ENCODE data around the gene CFAP206. TPM values are rescaled to one million over a fixed set of nuclear protein-coding genes. Genes with fewer than 3 reads are reported as not detected.
A peak's percentile ranks its signal among the peaks of the same experiment; 100 is the strongest.
"Not testable (repeated sequence)": the region's sequence is repeated elsewhere in the genome, so short reads cannot be mapped to it uniquely, and the experiment has no call there.

CFAP206 gene
- total RNA-seq, 1 experiment from 2014 or later, result not detected

DNA sequence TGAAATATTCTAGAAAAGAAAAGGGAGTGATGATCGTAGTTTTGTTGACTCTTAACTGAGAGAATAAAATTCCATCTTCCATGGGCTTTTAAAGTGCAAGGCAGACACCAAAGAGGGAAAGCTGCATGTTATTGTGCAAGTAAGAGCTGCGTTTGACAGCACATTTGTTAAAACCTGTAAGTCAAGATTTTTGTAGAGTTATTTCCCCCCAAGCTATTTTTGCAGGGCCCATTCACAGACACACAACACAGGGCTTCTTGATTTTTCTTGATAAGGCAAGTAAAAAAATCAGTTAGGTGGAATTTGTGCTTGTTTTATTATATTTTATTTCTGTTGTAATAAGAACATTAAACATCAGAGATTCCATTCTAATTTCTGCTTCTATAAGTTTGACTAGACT lies 13.8 kb downstream of the CFAP206 start:
- no peak for DNase-seq (ENCODE audit: low spot score)

DNA sequence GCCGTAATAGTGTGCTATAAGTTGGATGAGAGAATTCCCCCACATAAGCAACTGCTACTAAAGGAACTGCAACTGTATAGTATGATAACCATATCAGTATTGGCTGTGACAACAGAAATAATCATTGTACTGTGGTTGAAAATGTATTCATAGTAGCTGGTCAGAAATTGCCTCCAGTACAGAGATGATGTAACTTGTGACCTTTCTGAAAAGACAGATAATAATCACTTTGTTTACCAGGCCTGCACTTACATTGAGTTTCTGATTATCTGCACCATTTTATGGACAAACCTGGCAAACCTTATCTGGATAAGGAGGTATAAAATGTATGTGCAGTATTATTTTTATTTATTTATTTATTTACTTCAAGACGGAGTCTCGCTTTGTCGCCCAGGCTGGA lies 19.0 kb downstream of the CFAP206 start:
- DNase-seq (ENCODE audit: low spot score), result no peak

DNA sequence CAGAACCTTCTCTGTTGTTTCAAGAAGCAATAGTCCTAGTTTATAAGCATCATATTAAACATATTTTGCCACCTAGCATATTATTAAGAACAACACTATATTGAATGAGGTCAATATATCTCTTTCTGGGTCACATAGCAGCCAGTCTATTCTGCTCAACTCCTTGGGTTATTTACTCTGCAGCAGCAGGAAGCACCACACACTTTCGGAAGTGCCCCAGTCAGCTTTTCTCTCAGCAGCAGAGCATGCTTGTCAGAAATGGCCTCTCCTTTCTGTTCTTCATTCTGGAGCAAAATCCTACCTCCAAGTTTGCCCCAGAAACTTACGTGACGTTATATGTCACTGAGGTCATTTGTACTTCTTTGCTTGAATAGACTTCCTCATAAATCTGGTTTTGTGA lies 22.7 kb downstream of the CFAP206 start:
- DNase-seq (ENCODE audit: low spot score), result no peak

DNA sequence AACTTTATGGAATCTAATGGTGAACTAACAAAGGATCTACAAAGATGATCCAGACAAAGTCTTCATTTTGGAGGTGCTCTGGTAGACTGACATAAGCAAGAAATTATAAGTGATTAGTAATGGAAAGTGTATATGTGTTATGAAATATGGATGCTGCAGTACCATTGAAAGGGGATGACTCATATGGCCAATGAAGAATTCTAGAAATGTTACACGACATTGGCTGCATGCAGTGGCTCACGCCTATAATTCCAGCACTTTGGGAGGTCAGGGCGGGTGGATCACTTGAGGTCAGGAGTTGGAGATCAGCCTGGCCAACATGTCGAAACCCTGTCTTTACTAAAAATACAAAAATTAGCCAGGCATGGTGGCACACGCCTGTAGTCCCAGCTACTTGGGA lies 23.5 kb downstream of the CFAP206 start:
- no peak for DNase-seq (ENCODE audit: low spot score)

DNA sequence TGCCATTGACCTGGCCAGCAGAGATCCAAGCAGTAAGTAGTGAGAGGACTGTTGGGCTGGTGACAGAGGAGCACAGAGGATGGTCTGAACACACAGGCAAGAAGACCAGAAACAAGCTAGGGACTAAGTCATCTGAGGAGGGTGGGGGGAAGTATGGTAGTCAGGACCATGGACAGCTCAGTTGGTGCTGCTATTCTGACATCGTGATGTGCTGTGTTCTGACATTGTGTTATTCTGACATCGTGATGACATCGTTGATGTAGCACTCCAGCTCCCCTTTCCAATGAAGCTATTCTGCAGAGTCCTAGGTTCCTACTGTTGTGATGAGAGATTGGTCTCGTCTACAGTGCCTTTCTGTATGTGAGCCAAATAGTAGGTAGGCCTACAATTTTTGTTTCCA lies 28.7 kb downstream of the CFAP206 start:
- peak; percentile 73 for DNase-seq (ENCODE audit: low spot score)

DNA sequence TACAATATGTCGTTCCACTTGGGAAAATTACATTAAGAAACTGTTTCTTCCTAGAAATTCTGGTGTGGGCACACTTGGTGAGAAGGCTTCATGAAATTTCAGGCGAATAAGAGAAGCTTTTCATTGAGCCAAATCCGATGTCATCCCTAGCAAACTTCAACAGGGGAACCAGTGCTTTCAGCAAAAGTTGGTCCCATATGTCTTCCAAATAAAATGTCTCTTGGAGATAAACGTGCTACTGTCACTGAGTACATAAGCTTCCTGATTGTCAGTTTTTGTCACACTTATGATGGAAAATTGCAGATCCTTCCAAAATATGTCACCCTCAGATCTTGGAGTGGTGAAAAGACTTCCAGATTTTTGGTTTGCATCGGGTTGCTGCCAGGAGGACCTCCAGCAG lies 33.9 kb downstream of the CFAP206 start:
- DNase-seq (ENCODE audit: low spot score), result no peak

DNA sequence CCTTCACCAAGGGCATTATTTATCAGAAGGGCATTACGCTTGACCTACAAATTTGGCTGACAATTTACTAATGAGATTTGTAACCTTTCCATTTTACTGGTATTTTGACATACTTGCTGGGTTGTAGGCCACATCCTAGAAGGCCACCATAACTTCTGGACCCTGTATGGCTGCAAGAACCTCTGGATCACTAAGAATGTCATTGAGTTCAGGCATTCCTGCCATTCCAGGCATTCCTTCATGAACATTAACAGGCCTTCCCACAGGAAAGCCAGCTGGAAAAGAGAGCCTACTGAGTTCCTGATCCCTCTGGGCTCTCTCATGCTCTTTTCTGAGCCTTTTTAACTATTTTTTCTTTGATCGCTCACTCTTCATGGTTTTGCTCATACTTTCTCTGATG lies 36.6 kb downstream of the CFAP206 start:
- DNase-seq (ENCODE audit: low spot score), result no peak

DNA sequence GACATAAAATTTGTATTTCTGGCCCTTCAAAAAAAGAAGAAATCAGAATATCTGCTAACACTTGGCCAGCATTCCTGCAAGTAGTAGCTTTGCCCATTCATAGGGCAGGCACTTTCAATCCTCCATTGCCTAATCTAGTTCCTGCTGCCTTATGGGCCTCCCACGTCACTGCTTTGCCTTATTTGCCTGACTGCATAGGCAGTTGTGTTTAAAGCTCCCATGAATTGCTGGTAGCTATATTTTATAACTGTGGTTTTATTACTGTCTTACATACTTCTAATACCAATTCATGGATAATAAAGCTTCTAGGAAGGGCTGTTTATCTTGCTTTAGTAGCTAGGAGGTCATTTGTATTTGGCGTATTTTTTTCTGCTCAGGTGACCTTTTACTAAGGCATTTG lies 57.3 kb downstream of the CFAP206 start:
- no peak for DNase-seq (ENCODE audit: low spot score)

DNA sequence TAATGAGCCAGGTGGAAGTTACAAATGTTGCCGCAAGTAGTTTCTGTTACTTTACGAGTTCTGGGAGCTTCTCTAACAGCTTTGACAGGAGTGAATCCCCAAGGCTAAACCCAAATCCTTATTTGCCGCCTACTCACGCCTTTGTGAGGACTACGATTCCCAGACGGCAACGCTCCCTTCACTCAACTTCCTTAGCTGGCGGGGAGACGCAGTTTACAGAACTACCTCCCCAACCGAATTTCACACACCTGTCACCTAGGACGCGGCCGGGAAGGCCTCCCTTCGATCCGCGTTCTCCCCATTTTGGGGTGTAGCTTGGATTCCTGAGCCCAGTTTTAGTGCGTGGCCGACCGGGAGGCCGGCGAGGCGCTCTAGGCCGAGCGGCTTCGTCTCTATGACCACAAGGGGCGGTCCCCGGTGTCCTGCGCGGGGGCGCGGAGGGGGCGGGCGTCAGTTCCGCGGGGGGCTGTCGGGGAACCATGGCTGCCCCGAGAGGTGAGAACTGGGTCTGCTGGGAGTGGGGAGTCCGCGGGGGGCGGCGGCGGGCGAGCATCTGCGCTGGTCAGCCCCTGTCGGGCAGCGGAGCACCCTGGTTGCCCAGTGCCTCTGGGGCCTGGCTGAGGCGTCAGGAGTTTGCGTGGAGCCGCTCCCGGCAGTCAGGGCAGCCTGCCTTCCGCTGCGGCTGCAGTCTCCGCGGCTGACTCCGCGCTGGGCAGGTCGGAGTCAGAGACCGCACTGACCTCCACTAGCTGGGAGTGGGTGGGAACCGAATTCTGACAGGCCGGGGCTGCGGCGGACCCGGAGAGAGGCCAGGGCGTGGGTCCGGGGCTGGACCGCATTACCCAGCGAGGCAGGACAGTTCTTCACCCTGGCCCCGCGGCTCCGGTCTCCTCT lies 65.0 kb downstream of the CFAP206 start, which contains the start of gene SLC35A1:
SLC35A1 (plus strand) TSS at position 450 of the 894 bp plus-strand sequence; CDS start at position 480, 30 bp downstream.
- DNase-seq (ENCODE audit: low spot score), result peak; percentile 84

DNA sequence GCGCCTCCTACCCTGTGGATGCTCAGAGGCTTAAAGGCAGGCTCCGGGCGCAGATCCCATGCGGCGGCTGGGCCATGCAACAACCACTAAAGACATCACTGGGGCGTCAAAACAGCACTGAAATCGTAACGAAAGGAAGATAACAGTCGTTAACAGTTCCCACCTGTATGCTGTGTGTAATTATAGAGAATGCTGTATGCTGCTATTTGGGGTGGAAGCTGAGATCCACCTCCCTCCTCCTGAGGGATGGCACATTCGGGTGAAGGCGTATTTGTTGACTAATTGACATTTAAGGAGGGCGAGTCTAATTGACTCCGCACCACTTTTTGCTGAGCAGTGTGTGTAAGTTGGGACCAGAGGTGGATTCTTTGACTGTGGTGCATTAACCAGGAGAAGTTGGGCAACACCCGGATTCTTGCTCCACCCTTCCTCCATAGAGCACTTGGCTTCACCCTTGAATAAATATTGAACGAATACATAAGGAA lies 65.7 kb downstream of the CFAP206 start:
- peak; percentile 83 for DNase-seq (ENCODE audit: low spot score)

DNA sequence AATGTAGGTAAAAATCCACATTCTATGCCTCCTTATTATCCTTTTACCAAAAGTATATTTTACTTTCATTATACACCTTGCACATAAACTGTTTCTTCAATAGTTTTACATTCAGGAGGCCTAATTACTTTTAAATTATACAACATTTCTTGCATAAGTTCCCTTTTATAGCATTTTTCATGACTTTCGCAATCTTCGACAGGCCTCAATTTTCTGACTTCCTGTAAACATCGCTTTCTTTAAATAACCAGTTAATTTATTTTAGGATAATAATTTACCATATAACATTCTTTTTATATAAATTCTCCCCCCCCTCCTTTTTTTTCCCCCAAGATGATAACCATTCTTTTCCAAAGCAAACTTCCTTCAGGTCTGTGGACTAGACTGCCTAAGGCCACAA lies 74.2 kb downstream of the CFAP206 start:
- DNase-seq (ENCODE audit: low spot score), result no peak

DNA sequence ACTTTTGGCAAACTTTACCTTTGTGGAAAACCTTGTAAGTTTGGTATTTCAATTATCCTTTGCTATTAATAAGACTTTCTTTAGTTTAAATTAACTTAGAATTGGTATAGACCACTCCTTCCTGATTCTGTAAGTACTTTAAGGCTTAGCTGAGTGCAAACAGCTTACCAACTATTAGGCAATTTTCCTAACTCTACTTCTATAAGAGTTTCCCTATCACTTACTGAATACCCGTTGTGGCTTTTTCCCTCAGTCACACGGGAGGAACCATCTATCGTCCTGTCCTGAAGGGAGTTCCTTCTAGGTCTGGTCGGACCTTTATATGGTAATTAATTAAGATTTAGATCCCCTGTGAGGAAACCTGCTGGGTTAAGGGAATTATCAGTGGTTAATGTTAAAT lies 74.6 kb downstream of the CFAP206 start:
- no peak for DNase-seq (ENCODE audit: low spot score)

DNA sequence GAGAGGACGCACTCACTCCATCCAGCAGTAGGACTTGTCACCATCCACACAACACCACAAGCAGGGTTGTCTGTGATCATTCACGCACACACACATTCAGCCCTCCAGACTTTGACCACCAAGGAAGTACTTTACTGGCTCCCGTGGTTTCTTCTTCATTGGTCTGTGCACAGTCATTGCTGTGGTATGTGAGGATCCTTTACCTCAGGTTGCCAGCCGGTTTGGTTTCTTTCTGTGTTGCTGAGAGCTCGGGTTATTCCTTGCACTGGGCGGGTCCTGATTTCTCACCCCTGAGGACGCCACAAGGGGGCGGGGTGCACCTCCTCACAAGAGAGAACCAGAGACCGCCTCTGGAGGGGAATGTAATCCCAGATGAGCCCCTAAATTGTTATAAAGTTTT lies 76.2 kb downstream of the CFAP206 start:
- DNase-seq (ENCODE audit: low spot score), result peak; percentile 16

DNA sequence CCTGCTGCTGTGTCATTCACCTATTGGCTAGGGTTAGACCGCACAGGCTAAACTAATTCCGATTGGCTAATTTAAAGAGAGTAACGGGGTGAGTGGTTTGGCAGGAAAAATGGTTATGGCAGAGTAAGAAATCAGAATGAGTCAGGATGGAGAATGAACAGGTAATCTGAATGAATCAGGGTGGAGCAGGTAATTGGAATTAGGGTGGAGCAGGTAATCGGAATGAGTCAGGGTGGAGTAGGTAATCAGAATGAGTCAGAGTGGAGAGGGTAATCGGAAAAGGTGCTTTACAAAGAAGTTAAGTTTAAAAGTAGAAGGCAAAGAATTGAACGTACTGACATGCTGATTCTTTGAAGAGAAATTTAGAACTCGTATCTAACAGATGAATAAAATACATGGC lies 76.7 kb downstream of the CFAP206 start:
- peak; percentile 41 for DNase-seq (ENCODE audit: low spot score)

DNA sequence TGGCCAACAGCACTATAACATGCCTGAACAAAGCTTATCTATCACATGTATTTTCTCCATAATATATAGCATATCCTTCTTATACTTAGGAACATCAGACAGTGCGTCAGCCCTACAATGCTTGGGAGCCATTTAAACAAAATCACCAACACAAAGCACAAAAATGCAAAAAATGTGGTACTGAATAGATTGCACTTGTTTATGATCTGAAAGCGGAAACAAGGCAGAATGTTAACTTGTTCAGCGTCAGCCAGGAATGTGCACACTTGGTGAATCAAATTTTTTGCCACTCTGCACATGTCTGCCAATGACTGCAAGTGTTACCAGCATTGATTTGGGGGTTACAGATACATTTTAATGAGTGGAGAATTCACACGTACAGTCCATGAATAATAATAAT lies 79.8 kb downstream of the CFAP206 start:
- no peak for DNase-seq (ENCODE audit: low spot score)

DNA sequence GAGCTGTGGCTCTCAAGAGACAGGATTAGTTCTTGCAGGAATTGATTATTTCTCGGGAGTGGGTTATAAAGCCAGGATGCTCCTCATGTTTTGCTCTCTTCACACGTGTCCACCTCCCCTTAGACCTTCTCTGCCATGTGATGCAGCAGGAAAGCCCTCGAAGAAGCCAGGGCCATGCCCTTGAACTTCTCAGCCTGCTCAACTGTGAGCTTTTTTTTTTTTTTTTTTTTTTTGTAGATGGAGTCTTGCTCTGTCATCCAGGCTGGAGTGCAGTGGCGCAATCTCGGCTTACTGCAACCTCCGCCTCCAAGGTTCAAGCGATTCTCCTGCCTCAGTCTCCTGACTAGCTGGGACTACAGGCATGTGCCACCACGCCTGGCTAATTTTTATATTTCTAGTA lies 81.6 kb downstream of the CFAP206 start:
- DNase-seq (ENCODE audit: low spot score), result not testable (repeated sequence)

DNA sequence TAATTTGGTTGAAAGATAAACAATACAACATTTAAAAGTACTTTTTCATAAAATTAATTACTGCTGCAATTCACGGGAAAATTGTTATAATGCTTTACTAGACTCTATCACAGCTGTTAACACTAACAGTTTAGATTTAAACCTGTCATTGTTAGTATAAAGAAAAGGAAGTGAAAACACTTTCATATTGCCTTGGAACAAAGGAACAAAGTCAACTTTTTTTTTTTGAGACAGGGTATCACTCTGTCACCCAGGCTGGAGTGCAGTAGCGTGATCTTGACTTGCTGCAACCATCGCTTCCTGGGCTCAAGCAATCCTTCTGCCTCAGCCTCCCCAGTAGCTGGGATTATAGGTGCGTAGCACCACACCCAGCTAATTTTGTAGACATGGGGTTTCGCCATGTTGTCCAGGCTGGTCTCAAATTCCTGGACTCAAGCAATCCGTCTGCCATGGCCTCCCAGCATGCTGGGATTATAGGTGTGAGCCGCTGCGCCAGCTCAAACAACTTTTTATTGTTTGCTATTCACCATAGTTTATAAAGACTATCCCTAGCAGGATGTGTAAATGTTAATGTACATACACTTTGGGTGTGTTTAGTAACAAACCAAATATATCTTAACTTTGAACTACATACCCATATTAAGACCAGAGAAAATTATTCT lies 87.1 kb downstream of the CFAP206 start:
- no peak for DNase-seq (ENCODE audit: low spot score)

DNA sequence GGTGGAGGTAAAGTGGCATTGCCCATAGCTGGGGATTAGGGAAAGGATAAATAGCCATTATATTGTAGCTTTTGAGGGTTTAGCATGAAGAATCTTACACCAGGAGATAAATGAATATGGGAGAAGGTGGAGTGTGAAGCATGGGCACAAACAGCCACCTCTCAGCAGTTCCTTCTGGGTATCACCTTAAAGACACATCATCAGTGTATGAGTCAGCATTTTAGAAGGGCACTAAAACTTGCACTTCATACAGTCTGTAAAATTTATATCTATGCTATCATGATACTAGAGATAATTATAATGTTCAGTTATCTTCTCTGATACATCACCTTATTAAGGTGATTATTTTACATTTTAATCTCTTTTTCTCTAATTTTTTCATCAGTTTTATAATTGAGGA lies 90.3 kb downstream of the CFAP206 start:
- DNase-seq (ENCODE audit: low spot score), result no peak

DNA sequence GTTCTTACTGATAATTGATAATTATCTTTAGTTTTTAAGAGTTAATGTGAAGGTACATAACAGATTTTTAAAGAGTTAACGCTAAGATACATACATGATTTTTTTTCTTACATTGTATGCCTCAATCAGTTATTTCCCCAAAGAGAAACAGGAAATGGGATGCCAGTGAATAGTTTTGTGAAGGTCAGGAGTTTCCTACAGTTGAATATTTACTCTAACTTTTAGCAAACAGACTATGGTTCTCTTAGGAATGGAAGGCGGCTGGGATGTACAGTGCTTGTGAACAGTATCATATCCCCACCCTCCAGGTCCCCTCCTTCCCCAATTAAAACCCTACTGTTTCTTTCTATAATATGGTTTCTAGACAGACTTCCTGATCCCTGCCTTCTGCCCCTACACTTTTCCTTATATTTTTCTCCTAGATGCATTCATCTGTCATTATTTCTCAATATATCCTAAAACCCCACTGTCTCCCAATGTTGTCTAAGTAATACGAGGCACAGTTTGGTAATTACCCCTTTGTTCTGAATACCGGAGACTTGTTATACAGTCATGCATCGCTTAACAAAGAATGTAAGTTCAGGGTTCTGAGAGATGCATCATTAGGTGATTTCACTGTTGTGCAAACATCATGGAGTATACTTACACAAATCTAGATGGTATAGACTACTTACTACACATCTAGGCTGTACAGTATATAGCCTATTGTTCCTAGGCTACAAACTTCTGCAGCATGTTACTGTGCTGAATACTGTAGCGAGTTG lies 94.2 kb downstream of the CFAP206 start:
- DNase-seq (ENCODE audit: low spot score), result no peak

DNA sequence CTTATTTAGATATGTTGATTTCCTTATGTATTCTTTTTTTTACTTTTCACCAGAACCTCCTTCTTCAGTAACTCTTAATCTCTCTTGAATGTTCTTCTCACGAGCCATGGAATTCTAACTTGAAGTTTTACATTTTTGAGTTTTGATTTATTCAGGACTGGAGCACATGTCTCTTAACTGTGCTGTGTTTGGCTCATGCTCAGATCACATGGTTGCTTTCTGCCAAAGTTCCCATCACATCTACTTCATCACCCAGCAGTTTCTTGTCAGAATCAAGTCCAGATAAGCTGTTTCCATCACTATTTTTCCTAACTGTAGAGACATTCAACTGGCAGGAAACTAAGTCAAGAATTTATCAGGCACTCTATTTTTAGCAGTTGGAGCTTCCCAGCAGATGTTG lies 96.7 kb downstream of the CFAP206 start:
- DNase-seq (ENCODE audit: low spot score), result no peak
